ENCODE results near the gene JMJD7. TPM values are rescaled to one million over a fixed set of nuclear protein-coding genes. Genes with fewer than 3 reads are reported as not detected.
"Not testable (repeated sequence)": the region's sequence is repeated elsewhere in the genome, so short reads cannot be mapped to it uniquely, and the experiment has no call there.

JMJD7 gene
- total and polyA plus RNA-seq, 10 donors = 3.2 to 20.1 (median 10.7) TPM

DNA sequence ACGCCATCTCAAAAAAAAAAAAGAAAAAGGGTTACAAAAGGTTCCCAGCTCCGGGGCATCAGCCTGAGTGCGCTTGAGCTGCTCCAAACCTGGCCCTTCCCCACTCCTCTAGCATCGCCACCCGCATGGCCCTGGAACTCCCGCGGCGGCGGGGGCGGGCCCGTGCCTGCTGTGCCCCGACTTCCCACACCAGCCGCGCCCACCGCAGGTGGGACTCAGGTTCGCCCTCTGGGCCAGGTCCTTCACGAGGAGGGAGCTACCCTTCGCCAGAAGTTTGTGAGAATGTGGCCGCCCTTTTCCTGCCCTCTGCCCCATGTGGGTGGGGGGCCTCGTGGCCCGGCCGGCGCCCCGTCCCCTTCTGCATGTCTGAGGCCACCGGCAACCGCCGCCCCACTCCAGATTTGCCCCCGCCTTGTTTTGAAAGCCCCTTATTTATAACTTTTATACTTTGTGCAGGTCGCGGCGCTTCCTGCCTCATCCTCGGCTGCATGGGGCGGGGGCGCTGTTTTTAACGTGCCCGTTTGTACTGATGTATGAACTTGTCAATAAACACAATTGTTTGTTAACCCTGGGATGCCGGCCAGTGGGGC lies 507 bp upstream of the JMJD7 start:
- H3K27ac ChIP-seq = peak overlapping the region in 6 of 8 donors; percentile 16 to 91 (median 85)
- WGBS, 5 donors = 2 to 5% (median 3%) methylated on average over 35 to 37 of the region's 37 CpGs
- intact Hi-C loops (cut with DNase I; ENCODE audit: low total_unique reads) = no loop called here

DNA sequence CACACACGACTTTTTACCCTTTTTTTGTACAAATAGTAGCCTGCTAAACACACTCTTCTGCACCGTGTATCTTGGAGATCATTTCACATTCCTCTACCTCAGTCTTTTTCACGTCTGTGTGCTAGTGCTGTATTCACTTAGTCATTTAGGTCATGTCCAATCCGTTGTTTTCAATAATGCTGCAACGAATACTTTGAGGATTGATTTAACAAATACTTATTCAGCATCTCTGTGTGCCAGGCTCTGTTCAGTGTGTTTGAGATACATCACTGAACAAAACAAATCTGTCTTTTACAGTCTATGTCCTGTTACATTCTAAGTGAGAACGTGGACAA lies 882 bp downstream of the JMJD7 start:
- no peaks in the 10 kb centered on the region for H3K9me3 ChIP-seq
- no peak for DNase-seq
- peak overlapping the region; percentile 70 to 90 (median 86) for H3K4me3 ChIP-seq
- WGBS, 5 donors = 26 to 38% (median 30%) methylated on average over 6 of the region's 6 CpGs
- no peaks in the 10 kb centered on the region for H3K27me3 ChIP-seq (replicated peaks in 1 of 7)
- peaks cover 0 to 52% (median 5%) of the 10 kb centered on the region in 6 donors for H3K36me3 ChIP-seq
- intact Hi-C loops (cut with DNase I; ENCODE audit: low total_unique reads) = no loop called here
- no peak for TF ChIP-seq POLR2AphosphoS5 (IDR thresholded peaks at IDR 0.05)
- TF ChIP-seq, protein P1, sequence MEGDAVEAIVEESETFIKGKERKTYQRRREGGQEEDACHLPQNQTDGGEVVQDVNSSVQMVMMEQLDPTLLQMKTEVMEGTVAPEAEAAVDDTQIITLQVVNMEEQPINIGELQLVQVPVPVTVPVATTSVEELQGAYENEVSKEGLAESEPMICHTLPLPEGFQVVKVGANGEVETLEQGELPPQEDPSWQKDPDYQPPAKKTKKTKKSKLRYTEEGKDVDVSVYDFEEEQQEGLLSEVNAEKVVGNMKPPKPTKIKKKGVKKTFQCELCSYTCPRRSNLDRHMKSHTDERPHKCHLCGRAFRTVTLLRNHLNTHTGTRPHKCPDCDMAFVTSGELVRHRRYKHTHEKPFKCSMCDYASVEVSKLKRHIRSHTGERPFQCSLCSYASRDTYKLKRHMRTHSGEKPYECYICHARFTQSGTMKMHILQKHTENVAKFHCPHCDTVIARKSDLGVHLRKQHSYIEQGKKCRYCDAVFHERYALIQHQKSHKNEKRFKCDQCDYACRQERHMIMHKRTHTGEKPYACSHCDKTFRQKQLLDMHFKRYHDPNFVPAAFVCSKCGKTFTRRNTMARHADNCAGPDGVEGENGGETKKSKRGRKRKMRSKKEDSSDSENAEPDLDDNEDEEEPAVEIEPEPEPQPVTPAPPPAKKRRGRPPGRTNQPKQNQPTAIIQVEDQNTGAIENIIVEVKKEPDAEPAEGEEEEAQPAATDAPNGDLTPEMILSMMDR (IDR thresholded peaks at IDR 0.05 in 8 of 11, conservative IDR thresholded peaks at IDR 0.05 in 3 of 11) = no peak
- TF ChIP-seq POLR2A (IDR thresholded peaks at IDR 0.05) = no peak
- peak overlapping the region in 4 of 8 donors; percentile 81 to 91 (median 90) for H3K27ac ChIP-seq
- peaks cover 13 to 64% (median 45%) of the 10 kb centered on the region in 6 donors for H3K4me1 ChIP-seq

More for the DNA sequence above, 507 bp upstream of the JMJD7 start:
- TF ChIP-seq, protein P1 (IDR thresholded peaks at IDR 0.05 in 8 of 11, conservative IDR thresholded peaks at IDR 0.05 in 3 of 11) = no peak
- TF ChIP-seq POLR2AphosphoS5 (IDR thresholded peaks at IDR 0.05) = peak in 2 of 3 donors; percentile 48 to 55
- TF ChIP-seq POLR2A (IDR thresholded peaks at IDR 0.05) = no peak
- no peaks in the 10 kb centered on the region for H3K9me3 ChIP-seq
- peak overlapping the region; percentile 70 to 90 (median 86) for H3K4me3 ChIP-seq
- no peaks in the 10 kb centered on the region for H3K27me3 ChIP-seq (replicated peaks in 1 of 7)
- peaks cover 8 to 52% (median 38%) of the 10 kb centered on the region in 6 donors for H3K4me1 ChIP-seq
- peaks cover 0 to 63% (median 18%) of the 10 kb centered on the region in 6 donors for H3K36me3 ChIP-seq
- no peak for DNase-seq

GRCh38 chr15:41829959-41830646 lies 2.2 kb downstream of the JMJD7 start:
- Histone ChIP-seq H3K27me3 (replicated peaks in 1 of 7) (no peaks in the 10 kb centered on the region), H3K9me3 (no peaks in the 10 kb centered on the region), H3K36me3 (peaks cover 0 to 52% (median 3%) of the 10 kb centered on the region in 6 donors), H3K4me3 (no peak overlapping the region), H3K27ac (no peak overlapping the region), H3K4me1 (peaks cover 13 to 73% (median 46%) of the 10 kb centered on the region in 6 donors)
- 85 to 97% (median 94%) methylated on average over 5 to 13 of the region's 13 CpGs for WGBS, 5 donors
- intact Hi-C loops (cut with DNase I; ENCODE audit: low total_unique reads) = no loop called here
- no peak for TF ChIP-seq POLR2AphosphoS5 (IDR thresholded peaks at IDR 0.05)
- TF ChIP-seq, protein P1 (IDR thresholded peaks at IDR 0.05 in 8 of 11, conservative IDR thresholded peaks at IDR 0.05 in 3 of 11) = no peak
- TF ChIP-seq POLR2A (IDR thresholded peaks at IDR 0.05) = no peak
- no peak for DNase-seq

DNA sequence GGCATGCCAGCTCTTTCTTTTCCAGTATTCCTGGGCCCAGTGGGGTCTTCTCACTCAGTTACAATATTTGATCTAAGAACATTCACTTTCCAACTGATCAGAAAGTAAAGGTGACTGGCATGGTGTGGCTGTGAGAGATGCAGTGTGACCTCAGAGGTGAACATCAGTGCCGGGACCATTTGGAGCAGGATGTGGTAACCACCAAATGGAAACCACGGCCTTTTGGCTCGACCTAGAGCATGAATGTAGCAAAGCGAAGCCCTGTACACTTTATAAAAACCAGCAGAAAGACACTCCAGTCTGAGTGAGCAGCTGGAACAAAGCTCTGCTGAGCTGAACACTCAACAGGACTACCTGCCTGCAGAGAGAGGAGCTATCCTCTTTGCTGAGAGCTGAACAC lies 3.4 kb downstream of the JMJD7 start:
- H3K9me3 ChIP-seq; H3K27ac ChIP-seq; intact Hi-C loops (cut with DNase I; ENCODE audit: low total_unique reads); DNase-seq; H3K4me3 ChIP-seq; H3K27me3 ChIP-seq (replicated peaks in 1 of 7): not testable (repeated sequence)
- H3K36me3 ChIP-seq = peaks cover 0 to 56% (median 3%) of the 10 kb centered on the region in 6 donors
- peaks cover 13 to 73% (median 46%) of the 10 kb centered on the region in 6 donors for H3K4me1 ChIP-seq
- 33 to 55% (median 37%) methylated on average over 4 of the region's 4 CpGs for WGBS, 5 donors
